Activated CD4-positive, alpha-beta T cell treated with anti-CD3 and anti-CD28 coated beads, Interleukin-2, amount 50 U/mL, for 24 hours (primary cell): ENCODE results near the gene RAD23A.
"Not testable (repeated sequence)": the region's sequence is repeated elsewhere in the genome, so short reads cannot be mapped to it uniquely, and the experiment has no call there.

Experiments used
- DNase-seq, 2 donors: peaks; one replicate each; pipeline ENCODE4 v3.0.0-alpha.2; 2020; ENCODE audit warnings: low read depth in 1 of 2, low spot score in 1 of 2

RAD23A gene

GRCh38 chr19:12954612-12954962 lies 8.9 kb downstream of the RAD23A start:
- no peak for DNase-seq

- not testable (repeated sequence) for DNase-seq
Measured at GRCh38 chr19:12955575-12955974, 9.9 kb downstream of the RAD23A start.

GRCh38 chr19:12955996-12956395 lies 10.3 kb downstream of the RAD23A start:
- DNase-seq: no peak

- DNase-seq: peak; percentile 74 to 80
Measured at GRCh38 chr19:12956446-12957388, 11.1 kb downstream of the RAD23A start, which contains the start of gene GADD45GIP1. GADD45GIP1 (minus strand) TSS chr19:12957223; CDS start chr19:12957212, 11 bp downstream.

- DNase-seq: not testable (repeated sequence)
Measured at GRCh38 chr19:12957389-12957952, 11.8 kb downstream of the RAD23A start.

GRCh38 chr19:12959481-12959880 lies 13.8 kb downstream of the RAD23A start:
- DNase-seq: no peak

GRCh38 chr19:12965017-12965811 lies 19.6 kb downstream of the RAD23A start:
- DNase-seq: peak; percentile 73 to 76

GRCh38 chr19:12965812-12966135 lies 20.1 kb downstream of the RAD23A start:
- no peak for DNase-seq

GRCh38 chr19:12967907-12968306 lies 22.2 kb downstream of the RAD23A start:
- DNase-seq: no peak

GRCh38 chr19:12969292-12969988 lies 23.8 kb downstream of the RAD23A start, which contains the start of gene DAND5:
DAND5 (plus strand) TSS chr19:12969576; CDS start chr19:12969661, 85 bp downstream.
- no peak for DNase-seq

GRCh38 chr19:12970070-12970820 lies 24.6 kb downstream of the RAD23A start:
- no peak for DNase-seq

GRCh38 chr19:12973236-12973635 lies 27.6 kb downstream of the RAD23A start:
- no peak for DNase-seq

- no peak for DNase-seq
Measured at GRCh38 chr19:12974301-12975220, 28.9 kb downstream of the RAD23A start.

- no peak for DNase-seq
Measured at GRCh38 chr19:12975221-12975741, 29.6 kb downstream of the RAD23A start.

- not testable (repeated sequence) for DNase-seq
Measured at GRCh38 chr19:12976109-12976508, 30.4 kb downstream of the RAD23A start.

- DNase-seq: no peak
Measured at GRCh38 chr19:12979974-12980373, 34.3 kb downstream of the RAD23A start.

GRCh38 chr19:12982648-12983047 lies 37.0 kb downstream of the RAD23A start:
- no peak for DNase-seq

GRCh38 chr19:12983091-12983490 lies 37.4 kb downstream of the RAD23A start:
- no peak for DNase-seq

- peak; percentile 62 to 75 for DNase-seq
Measured at GRCh38 chr19:12983542-12984142, 38.0 kb downstream of the RAD23A start.
